GM19351 (cell line): ENCODE measurements around the gene SCN8A.

Source experiments
- ATAC-seq: cut with Tn5 transposase; IDR thresholded peaks from one replicate; pipeline ENCODE4 v1.9.1; 2021; ENCODE audit warnings: mild to moderate bottlenecking, moderate library complexity; ENCODE audit not compliant: unreplicated experiment

The SCN8A gene

DNA sequence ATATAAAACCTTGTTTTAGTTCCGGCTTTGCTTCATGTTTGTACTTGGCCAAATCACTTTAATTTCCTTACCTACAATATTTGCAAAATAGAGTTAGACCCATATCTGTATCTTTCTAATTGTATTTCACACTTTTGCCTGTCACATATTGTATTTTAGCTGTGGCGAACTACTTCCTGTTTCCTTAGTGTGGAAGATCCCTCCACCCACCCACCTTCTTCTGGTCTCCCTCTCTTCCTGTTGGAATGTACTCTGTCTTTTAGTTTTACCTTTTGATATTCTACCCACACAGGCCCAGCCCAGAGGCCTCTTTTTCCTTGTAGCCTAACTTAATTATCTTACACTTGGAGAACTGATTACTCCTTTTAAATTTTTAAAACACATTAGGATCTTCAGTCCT lies 78.2 kb downstream of the SCN8A start:
- ATAC-seq, result no peak

DNA sequence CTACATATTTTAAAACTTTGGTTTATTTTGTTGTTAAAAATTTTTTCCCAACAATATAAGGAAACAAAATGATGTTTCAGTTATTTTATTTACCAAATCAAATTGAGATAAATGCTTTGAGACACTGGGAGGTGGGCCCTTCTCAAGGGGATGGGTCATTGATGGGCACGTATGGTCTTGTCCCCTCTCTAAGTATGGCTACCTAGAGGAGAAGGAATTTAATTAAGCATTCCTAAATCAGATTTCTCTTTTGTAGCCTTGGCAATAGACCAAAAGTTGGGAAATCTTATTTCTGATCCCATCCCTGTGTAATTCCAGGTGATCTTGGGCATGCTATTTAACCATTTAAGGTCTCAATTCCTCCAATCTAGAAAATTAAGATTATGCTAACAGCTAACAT lies 79.0 kb downstream of the SCN8A start:
- ATAC-seq, result no peak

DNA sequence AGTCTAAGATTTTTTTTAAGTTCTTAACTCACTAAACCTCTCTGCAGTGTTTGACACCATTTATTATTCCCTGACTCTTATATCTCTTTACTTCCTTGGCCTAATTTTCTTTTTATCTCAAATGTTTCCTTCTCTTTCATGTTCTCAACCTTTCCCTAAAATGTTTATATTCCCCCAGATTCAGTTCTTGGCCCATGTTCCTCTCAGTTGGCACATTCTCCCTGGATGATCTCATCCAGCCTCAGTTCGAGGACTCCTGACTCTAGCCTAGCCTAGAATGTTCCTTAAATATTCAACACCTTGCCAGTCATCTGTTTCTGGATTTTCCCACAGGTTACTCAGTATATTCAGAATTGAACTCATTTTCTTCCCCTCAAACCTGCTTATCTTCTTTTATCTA lies 81.3 kb downstream of the SCN8A start:
- no peak for ATAC-seq

DNA sequence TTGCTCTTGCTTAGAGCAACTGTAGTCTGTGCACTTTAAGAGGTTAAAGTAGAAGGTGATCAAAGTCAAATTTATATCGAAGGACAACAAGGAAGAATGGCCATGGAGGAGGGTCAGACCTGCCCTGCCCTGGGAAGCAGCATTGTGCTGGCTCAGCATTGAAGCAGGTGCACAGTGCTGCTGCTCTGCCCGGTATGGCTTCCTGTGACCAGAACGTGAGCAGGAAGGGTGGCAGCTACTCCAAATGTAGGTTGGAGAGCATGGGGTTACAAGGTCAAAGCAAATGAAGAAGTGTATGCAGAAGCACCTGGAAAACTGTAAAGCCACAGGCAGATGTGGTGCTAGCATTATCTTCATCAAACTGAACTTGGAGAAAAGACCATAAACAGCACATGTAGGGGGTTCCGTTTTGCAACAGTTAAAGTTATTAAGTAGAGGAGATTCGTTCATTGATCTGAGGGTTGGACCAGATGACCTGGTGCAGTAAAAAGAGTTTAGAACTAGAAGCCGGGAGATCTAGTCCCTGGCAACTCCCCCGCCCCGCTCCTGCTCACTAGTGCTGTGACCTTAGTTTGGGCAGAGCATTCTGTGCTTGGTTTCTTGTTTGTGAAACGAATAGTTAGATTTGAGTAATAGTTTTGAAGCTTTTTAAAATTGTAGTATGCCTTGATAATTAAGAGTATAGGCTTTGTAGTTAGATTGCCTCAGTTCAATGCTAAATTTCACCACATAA lies 84.2 kb downstream of the SCN8A start:
- no peak for ATAC-seq

DNA sequence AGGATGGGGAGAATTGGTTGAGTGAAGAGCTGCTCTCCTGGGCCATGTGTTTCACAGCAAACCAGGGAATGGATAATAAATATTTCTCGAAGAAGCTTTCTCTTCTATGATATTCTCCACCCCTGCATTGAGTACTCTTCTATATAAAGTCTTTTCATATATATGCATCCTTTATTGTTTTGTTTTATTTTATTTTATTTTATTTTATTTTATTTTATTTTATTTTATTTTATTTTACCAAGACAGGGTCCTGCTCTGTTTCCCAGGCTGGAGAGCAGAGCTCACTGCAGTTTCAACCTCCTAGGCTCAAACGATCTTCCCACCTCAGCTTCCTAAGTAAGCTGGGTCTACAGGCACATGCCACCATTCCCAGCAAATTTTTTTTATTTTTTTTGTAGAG lies 85.8 kb downstream of the SCN8A start:
- no peak for ATAC-seq

DNA sequence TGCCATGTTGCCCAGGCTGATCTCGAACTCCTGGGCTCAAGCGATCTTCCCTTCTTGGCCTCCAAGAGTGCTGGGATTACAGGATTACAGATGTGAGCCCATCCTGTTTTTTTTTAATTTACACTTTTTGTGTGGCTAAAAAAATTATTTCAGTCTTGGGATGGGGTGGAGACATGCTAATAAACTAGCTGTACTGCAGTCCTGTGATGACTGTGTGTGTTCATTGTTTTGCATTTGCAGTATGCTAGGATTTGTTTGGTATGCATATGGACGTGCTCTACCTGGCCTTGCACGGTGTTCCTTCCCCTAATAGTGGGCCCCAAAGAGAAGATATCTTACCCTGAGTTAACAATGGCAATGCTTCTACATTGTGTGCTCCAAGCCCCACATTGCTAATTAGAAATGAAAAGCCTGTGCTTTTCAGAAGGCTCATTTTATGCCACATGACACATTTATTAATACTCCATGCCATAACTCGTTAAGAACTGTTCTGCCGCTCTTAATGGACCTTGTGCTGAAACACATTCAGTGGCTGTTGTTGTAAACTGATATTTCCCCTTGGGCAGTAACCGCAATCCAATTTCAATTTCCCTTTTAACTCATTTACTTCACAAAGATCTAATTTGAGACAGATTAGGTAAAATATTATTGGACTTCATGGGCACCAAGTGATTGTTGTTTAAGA lies 86.4 kb downstream of the SCN8A start:
- no peak for ATAC-seq

DNA sequence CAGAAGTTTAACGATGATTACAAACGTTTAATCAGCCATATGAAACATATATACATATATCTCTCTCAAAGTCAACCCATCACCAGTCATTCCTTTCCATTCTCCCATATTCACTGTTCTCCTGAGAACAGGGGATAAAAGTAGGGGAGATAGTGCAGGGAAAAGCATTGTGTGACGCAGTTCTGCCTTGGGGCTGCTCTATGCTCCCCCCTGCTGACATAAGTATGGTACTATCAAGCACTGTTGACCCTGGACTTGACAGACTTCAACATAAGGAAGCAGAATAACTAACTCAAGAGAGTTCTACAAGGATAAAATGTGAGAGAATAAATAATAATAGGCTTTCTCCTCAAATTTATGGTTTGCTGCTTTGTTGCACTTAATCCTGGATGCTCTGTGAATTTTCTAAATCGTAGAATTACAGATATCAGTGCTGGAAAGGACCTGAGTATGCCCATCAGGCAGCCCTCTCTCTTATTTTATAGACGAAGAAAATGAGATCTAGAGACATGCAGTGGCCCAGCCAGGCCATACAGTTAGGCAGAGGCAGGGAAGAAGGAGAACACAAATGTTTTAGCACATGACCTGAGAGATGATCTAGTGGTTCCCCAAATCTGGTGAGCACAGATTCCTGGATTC lies 87.2 kb downstream of the SCN8A start:
- no peak for ATAC-seq

DNA sequence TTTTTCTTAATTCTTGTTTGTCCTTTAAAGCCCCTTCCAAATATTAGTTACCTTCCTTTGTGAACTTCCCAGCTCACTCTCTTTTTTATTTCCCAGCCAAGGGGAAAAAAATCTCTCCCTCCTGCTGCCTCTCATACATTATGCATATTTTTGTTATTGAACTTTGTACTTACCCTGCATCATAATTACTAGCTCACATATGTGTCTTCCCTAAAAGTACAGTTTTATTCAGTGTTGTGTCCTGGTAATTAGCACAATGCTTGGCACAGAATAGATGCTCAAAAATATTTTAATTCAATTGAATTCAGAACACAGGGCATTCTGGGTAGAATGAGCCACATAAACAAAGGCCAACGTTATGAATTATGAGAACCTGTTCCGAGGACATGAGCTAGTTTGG lies 91.9 kb downstream of the SCN8A start:
- no peak for ATAC-seq

DNA sequence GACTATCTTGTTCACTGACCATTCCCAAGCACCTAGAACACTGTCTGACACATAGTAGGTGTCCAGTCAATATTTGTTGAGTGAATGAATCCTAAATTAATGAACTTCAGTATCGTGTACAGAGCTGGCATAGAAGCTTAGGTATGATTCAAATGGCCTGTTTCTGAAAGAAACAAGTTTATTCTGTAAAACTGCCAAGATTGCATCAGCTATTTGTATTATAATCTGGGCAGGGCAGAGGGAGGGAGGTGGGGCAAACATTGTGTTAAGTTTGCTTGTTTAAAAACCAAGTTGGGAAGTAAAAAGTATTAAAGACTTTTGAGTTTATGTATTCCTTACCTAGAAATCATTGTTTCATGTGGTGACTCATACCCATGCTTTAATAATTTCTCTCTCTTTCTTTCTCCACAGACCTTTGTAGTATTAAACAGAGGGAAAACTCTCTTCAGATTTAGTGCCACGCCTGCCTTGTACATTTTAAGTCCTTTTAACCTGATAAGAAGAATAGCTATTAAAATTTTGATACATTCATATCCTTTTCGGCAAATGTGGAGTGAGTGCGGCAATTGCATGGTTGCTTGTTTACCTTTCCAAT lies 92.8 kb downstream of the SCN8A start:
- ATAC-seq, result no peak

DNA sequence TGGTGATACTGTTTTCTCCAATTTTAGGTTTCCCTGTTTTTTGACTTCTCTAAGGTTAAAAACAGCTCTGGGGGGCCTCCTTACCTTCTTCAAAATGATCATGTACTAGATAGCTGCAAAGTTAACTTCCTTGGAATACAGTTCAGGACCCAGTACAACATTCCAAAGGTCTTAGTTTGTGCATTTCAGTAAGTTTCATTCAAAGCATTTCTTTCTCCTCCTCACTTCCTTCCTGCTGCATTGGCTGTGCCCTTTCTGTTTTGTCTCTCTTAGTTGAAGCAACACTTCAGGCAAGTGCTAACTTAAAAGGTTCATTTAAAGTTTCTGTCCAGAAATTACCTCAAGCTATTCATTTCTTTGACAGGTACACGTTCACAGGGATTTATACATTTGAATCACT lies 95.7 kb downstream of the SCN8A start:
- no peak for ATAC-seq

DNA sequence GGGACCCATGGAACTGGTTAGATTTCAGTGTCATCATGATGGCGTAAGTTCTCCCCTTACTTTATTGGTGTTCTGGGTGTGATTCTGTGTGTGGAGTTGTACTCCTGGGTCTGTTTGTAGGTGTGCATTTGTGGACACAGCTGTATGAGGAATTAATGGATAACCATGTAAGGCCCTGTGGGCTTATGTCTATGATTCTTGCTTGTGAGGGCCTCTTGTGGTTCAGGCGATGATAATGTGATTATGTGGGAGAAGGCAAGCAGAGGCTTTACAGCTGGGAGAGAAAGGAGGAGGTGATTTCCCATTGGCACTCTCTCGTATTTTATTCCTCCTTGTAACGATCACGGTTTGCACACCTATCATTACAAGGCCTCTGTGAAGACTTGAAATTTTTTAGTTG lies 96.1 kb downstream of the SCN8A start:
- no peak for ATAC-seq

DNA sequence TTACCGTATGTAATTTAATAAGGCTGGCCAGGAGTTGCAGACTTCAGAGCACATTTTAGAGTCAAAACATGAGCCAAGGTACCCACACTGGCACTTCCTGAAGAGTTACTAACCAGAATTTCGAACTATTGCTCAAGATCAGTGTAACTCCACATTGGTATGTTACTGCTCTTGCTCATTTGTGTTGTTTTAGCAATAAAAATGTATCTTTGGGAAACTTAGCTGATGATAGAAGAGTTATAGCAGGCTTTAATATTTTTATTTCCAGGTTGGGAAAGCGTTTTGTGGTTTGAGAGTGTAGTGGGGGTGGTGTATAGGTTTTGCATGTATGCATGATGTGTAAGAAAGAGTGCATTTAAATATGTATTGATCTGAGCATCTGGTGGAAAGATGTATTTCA lies 96.6 kb downstream of the SCN8A start:
- no peak for ATAC-seq

DNA sequence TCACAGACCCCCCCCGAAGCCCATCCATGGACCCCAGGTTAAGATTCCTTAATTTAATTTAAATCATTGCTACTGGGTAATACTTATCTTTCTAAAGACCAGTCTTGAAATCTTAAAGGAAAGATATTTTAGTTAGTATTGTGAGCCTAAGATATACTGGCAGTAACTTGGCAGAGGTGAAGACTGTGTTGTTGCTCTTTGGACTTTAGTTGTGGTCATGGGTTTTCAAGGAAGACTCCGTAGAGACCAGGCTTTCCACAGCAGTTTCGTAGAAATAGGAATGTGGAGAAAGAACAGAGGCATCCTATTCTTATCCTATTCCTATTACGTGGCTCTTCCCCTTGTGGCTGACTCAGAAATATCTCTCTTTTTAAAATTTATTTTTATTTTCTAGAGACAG lies 99.0 kb downstream of the SCN8A start:
- no peak for ATAC-seq

DNA sequence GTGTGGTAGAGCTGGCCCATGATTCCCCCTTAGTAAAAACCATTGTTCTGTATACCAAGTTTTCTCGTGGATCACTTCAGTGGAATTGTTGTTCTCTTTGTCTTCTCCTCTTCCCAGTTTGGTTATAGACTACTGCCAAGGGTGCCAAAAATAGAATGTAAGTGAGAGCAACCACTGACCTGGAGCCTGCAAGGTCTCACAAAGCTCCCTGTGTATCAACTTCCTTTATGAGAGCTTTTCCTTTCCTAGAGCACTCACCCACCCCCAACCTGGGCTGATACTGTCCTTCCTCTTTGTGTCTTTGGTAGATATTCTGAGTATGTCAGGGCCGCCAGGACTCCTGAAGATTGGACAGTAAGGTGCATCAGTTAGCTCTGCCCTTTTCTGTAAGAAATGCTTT lies 101.0 kb downstream of the SCN8A start:
- ATAC-seq, result no peak

DNA sequence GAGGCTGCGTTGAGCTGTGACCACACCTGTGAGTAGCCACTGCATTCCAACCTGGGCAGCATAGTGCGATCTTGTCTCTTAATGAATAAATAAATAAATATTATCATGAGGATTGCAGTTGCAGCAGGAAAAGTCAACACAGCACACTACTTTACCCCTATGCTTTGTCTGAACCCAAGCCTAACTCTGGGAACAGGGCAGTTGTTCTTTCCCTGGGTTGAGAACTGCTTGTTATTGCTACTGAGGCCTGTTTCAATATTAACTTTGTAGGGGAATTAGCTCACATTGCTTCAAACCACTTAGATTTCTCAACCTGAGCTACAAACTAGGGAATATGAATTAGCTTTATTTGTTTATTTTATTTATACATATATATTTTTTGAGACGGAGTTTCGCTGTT lies 102.5 kb downstream of the SCN8A start:
- ATAC-seq, result no peak

DNA sequence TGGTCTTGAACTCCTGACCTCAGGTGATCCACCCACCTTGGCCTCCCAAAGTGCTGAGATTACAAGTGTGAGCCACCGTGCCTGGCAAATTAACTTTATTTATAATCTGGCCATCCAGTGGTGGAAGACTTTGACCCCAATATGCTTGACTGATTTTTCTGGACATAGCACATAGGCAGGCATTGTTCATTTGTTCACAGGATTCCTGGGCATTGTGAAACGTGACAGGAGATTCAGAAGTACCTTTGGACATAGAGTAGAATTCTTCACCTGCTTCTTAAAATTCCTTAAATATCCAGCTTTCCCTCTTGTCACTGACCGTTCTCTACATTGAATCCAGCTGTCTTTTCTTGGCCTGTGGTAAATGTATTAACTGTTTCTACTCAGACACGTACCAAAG lies 103.1 kb downstream of the SCN8A start:
- no peak for ATAC-seq

DNA sequence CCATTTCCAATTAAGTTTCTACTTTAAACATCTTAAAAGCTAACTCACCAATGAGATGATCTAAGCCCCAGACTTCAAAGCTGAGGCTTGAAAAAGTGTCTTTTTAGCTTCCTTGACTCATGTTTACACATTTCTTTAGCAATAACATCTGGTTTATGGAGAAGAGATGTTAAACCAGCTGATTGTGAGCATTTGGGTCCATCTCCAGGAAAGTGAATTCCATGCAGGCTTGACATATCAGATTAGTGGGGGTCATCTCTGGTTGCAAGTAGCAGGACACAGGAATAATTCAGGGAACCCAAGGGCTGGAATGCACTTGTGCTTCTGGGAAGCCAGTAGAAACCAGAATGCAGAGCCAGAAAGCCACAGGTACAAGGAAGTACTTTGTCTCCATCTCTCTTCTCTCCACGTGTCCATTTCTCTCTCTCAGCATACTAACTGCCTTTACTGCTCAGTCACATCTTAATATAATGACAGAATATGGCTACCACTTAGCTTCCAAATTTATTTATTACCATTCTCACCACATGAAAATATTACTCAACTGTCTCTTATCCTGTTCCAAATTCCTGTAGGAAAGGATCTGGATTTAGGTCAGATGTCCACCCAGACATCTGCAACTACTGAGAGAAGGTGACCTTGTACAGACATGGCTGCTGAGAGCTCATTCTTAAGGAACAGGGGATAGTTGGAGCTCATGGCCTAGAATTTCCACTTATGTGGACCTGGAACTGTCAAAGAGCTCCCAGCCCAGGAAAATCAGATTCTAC lies 104.4 kb downstream of the SCN8A start:
- ATAC-seq, result no peak

DNA sequence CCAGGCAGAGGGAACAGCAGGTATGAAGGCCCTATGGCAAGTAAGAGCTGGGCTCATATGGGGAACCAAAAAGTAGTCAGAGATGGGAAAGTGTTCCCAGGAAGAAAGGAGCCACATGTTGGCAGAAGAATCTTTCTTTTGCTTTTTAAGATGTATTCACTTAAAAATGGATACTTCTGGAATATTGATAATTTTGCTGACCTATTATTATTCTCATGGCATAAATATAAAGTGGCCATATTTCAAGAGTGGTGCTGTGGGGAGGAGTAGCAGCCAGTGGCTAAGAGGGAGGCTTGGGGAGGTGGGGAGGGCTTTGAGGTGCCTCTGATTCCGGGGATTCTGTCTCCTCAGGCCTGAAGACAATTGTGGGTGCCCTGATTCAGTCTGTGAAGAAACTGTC lies 108.2 kb downstream of the SCN8A start:
- ATAC-seq, result no peak

DNA sequence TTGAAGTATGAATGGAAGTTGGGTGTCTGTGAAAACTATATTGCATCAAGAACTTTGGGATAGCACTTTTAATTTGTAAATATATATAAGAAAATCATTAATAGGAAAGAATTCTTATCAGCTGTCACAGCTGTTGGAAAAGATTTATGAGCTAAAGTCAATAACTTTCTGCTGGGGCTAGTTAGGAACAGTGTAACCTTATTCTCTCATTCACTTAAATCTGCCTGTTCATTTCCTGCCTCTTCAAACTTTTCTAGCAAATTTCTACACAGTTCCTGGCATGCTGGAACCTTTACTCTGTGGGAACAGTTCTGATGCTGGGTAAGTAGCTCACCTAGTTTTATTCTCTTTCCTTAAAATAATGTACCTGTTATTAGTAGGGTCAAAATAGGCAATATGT lies 109.9 kb downstream of the SCN8A start:
- no peak for ATAC-seq

DNA sequence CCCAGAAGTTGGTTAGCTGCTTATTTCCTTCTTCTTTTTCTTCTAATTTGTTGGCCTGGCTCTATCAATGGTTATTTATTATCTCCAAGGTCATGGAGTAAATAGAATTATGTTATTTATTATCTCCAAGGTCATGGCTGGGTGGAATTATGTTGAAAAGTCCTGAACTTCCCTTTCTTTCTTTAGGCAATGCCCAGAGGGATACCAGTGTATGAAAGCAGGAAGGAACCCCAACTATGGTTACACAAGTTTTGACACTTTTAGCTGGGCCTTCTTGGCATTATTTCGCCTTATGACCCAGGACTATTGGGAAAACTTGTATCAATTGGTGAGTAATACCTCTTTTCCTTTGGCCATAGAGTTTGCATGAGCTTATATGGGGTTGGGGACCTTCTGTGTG lies 111.6 kb downstream of the SCN8A start:
- no peak for ATAC-seq

DNA sequence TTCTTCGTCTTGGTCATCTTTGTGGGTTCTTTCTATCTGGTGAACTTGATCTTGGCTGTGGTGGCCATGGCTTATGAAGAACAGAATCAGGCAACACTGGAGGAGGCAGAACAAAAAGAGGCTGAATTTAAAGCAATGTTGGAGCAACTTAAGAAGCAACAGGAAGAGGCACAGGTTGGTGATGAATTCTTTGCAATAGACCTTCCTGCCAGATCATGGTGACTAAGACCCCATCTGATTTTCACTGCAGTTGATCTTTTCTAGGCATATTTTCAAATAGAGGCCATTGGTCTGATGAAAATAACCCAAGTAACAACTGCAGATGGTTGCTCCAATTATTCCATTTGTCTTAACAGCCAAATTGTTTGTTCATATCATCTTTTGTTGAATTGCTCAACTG lies 114.4 kb downstream of the SCN8A start:
- ATAC-seq, result no peak
